ENCODE measurements around the gene KRT71.

The KRT71 gene

DNA sequence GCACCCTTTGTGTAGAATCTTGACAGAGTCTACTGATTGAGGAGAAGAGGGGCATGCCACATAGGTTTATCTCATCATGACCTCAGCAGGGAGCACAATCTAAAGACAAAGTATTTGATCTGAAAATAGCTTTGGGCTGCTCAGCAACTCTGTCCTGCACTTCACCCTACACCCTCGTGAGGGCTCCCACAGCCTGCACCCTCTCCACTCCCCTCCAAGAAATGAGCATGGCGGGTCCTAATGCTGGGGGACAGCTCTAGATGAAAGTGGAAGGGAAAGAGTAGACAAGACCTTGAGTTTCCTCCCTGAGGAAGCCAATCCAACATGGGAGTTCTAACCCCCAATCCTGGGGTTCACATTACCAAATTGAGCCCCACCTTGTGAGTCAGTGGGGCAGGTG lies 22.0 kb downstream of the KRT71 start:
- H3K9me3 ChIP-seq (ENCODE audit: severe bottlenecking) = no peaks in the 10 kb centered on the region
- H3K4me3 ChIP-seq (ENCODE audit: low read depth, low read length) = no peak overlapping the region
- no peaks in the 10 kb centered on the region for H3K36me3 ChIP-seq
- no peak for DNase-seq
- H3K27me3 ChIP-seq (ENCODE audit: insufficient read depth, low read depth, severe bottlenecking) = peaks cover 94% of the 10 kb centered on the region
- no peak for TF ChIP-seq CTCF (IDR thresholded peaks at IDR 0.05; ENCODE audit: low read depth, low read length)
- no peak overlapping the region for H3K27ac ChIP-seq

- H3K4me3 ChIP-seq (ENCODE audit: low read depth, low read length) = no peak overlapping the region
- DNase-seq = no peak
- H3K27me3 ChIP-seq (ENCODE audit: insufficient read depth, low read depth, severe bottlenecking) = peaks cover 95% of the 10 kb centered on the region
- H3K36me3 ChIP-seq = no peaks in the 10 kb centered on the region
- H3K9me3 ChIP-seq (ENCODE audit: severe bottlenecking) = no peaks in the 10 kb centered on the region
- no peak overlapping the region for H3K27ac ChIP-seq
- no peak for TF ChIP-seq CTCF (IDR thresholded peaks at IDR 0.05; ENCODE audit: low read depth, low read length)
These were observed 22.6 kb downstream of the KRT71 start for GRCh38 chr12:52530366-52530765.

GRCh38 chr12:52529846-52530245 lies 23.1 kb downstream of the KRT71 start:
- DNase-seq = no peak
- no peak for TF ChIP-seq CTCF (IDR thresholded peaks at IDR 0.05; ENCODE audit: low read depth, low read length)
- Histone ChIP-seq H3K27ac (no peak overlapping the region), H3K36me3 (no peaks in the 10 kb centered on the region), H3K27me3 (ENCODE audit: insufficient read depth, low read depth, severe bottlenecking) (peaks cover 95% of the 10 kb centered on the region), H3K4me3 (ENCODE audit: low read depth, low read length) (no peak overlapping the region), H3K9me3 (ENCODE audit: severe bottlenecking) (no peaks in the 10 kb centered on the region)

GRCh38 chr12:52529417-52529816 lies 23.5 kb downstream of the KRT71 start:
- Histone ChIP-seq H3K4me3 (ENCODE audit: low read depth, low read length) (no peak overlapping the region), H3K27me3 (ENCODE audit: insufficient read depth, low read depth, severe bottlenecking) (peaks cover 95% of the 10 kb centered on the region), H3K9me3 (ENCODE audit: severe bottlenecking) (no peaks in the 10 kb centered on the region), H3K36me3 (no peaks in the 10 kb centered on the region), H3K27ac (no peak overlapping the region)
- no peak for TF ChIP-seq CTCF (IDR thresholded peaks at IDR 0.05; ENCODE audit: low read depth, low read length)
- no peak for DNase-seq

GRCh38 chr12:52528641-52529143 lies 24.3 kb downstream of the KRT71 start:
- H3K27ac ChIP-seq = no peak overlapping the region
- no peak overlapping the region for H3K4me3 ChIP-seq (ENCODE audit: low read depth, low read length)
- no peak for TF ChIP-seq CTCF (IDR thresholded peaks at IDR 0.05; ENCODE audit: low read depth, low read length)
- H3K9me3 ChIP-seq (ENCODE audit: severe bottlenecking) = no peaks in the 10 kb centered on the region
- no peak for DNase-seq
- peaks cover 97% of the 10 kb centered on the region for H3K27me3 ChIP-seq (ENCODE audit: insufficient read depth, low read depth, severe bottlenecking)
- no peaks in the 10 kb centered on the region for H3K36me3 ChIP-seq

DNA sequence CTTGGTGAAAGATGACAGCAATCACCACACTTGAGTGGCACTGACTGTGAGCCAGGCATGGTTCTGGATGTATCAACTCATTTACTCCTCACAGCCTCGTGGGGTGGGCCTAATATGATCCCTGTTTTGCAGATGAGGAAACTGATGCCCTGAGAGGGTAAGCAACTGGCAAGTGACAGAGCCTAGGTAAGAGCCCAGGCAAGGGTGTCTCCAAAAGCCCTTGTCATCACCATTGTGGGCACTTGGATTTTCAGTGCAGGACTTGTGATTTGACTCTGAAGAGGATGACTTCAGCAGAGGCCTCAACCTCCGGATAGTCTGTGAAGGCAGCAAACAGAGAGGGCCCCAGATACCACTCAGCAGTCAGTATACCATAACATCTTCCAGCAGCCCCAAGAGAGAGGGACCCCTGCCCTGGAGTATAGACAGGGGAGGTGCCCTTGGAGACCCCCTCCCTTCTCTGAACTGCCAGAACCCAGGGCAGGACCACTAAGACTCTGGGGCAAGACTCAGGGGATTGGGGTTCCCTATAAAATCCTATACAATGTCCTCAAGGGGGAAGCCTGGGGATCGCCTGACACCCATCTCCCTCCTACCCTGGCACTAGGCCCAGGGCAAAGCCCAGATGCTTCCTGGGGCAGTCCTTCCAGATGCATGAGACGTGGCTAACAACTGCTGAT lies 25.7 kb downstream of the KRT71 start:
- Histone ChIP-seq H3K4me3 (ENCODE audit: low read depth, low read length) (no peak overlapping the region), H3K36me3 (no peaks in the 10 kb centered on the region), H3K27me3 (ENCODE audit: insufficient read depth, low read depth, severe bottlenecking) (peaks cover 97% of the 10 kb centered on the region), H3K9me3 (ENCODE audit: severe bottlenecking) (no peaks in the 10 kb centered on the region), H3K27ac (no peak overlapping the region)
- DNase-seq = no peak
- TF ChIP-seq CTCF (IDR thresholded peaks at IDR 0.05; ENCODE audit: low read depth, low read length) = no peak
